Activated effector memory CD4-positive, alpha-beta T cell treated with anti-CD3 and anti-CD28 coated beads, Interleukin-2, amount 50 U/mL, for 16 hours (primary cell): ENCODE results near the gene OR52N1.

Source experiments
- DNase-seq: peaks from one replicate; pipeline ENCODE4 v3.0.0-alpha.2; 2020

OR52N1 gene

DNA sequence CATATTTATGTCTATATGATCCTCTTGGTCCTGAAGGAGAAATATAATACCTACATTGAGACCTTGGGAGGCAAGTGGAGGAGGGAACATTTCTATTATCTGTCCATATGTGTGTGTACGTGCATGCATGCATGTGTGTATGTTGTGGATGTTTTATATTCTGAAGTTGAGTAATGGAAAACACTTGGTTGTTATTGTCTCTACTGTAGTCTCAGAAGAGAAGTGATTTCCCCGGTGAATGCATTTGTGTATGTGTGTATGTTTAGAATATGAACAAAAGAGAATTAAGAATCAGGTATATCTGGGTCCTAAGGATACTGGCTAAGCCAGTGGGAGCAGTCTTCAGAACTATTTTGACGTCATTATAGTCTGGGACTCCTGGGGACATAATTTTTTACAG, at the start of gene OR52N1:
Gene OR52N1 (minus strand): TSS at position 101 of the 400 bp plus-strand sequence. CDS start 2,449 bp downstream, outside the sequence.
- no peak for DNase-seq

DNA sequence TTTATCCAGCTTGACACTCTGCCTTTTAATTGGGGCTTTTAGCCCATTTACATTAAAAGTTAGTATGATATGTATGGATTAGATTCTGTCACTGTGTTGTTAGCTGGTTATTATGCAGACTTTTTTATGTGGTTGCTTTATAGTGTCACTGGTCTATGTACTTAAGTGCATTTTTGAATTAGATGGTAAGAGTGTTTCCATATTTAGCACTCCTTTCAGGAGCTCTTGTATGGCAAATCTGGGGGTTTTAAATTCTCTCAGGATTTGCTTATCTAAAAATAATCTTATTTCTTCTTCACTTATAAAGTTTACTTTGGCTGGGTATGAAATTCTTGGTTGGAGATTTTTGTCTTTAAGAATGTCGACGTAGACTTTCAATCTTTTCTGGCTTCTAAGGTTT, 46.6 kb upstream of the OR52N1 start:
- DNase-seq = no peak

DNA sequence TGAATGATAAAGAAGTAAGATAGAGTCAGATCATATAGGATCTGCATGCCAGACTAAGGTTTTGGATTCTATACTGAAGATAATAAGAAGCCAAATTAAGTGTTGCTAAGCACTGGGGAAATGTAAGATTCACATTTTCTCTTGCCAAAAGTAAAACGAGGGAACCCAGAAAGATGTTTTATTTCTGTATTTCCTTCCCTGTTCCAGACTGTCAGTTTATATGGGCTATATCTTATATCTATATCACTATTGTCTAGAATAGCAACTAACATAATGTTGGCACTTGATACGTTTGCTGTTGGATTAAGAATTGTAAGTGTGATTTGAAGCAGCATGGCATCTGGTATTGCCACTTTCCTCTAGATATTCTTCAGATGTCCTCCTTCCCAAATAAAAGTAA, 42.4 kb upstream of the OR52N1 start:
- DNase-seq = no peak

DNA sequence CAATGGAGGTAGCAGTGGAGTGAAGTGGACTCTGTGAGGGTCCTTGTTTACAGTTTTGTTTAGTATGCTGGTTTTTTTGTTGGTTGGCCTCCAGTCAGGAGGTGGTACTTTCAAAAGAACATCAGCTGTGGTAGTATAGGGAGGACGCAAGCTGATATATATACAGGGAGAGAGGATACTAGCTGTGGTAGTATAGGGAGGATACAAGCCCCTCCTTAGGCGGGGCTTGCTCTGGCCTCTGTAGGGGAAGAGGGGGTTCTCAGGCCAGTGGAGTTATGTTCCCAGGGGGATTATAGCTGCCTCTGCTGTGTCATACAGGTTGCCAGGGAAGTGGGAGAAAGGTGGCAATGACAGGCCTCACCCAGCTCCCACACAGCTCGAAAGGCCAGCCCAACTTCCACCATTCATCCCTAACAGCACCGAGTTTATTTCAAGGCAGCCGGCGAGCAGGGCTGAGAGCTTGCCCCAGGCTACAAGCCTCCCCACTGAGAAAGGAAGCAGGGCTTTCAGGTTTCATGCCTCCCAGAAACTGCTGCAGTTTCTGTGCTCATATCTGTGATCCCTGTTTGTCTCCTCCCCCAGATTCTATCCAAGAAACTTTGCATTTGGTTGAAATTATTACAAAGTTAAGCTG, 40.2 kb upstream of the OR52N1 start:
- no peak for DNase-seq

DNA sequence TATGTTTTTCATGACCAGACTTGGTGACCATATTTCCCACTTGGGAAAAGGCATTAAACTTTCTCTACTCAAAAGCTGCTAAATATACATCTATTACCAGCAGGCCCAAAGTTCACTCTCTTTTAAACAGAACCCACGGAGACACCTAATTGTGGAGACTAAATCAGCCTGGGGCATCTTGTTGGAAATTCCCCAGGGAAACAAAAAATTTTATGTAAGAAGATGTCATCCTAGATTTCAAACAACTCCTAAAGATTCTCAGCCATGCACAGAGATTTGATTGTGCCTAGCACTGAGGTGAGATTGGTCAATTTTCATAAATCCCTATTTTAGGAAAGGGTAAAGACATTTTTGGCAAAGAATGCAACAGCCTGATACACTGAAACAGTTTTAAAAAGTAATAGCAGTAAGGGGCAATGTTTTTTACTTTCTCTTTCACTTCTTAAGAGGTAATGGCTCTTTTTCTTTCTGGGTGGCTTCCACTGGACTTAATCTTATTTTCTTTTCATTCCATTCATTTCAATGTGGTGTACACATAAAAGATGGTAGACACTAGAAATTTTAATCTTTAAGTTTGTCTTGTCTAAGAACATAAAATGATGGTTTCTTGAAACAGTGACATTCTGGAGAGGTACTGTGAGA, 27.3 kb upstream of the OR52N1 start:
- no peak for DNase-seq

DNA sequence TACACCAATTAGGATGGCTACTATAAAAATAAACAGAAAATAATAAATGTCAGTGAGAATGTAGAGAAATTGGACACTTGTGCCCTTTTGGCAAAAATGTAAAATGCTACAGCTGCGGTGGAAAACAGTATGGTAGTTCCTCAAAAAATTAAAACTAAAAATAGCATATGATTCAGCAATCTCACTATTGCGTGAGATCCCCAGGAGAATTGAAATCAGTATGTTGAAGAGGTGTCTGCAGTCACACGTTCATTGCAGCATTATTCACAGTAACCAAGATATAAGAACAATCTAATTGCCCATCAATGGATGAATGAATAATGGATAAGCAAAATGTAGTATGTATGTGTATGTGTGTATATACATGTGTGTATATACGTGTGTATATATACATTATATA, 24.5 kb upstream of the OR52N1 start:
- DNase-seq = no peak

DNA sequence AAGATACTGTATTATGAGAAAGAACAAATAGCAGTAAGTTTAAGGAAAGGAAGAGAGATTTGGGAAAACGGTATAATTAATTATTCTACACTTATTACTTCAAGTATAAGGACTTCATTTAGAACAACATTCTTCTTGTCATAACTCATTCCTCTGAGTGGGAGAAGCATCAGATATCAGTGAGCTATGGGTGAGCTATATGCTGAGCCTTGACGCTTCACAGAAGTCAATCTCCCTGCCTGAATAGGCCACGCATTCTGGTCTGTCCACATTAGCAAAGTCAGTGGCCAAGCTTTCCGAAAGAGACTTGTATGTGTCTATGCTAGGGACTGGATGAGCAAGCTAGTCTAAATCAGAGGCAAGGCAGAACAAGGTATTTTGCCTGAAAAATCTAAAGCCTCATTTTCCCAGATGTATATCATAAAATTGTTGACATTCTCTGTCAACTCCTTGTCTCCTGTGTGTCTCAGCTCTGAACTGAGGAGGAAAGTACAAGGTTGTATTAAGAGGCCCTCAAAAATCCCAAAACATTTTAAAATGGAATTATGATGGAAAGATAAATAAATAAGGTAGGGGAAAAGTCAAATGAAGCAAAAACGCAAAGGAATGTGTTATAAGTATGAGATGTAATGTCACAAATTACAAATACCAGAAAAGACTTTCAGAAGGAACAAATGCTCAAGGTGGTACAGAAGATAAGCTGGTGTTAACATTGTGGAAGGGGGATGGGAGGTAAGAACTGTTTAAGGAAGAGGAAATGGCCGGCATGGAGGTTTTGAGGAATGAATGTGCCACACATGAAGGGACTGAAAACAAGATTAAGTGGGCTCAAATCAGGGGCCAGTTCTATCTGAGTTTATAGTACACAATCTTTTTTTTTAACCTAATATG, 19.1 kb upstream of the OR52N1 start:
- DNase-seq = no peak

DNA sequence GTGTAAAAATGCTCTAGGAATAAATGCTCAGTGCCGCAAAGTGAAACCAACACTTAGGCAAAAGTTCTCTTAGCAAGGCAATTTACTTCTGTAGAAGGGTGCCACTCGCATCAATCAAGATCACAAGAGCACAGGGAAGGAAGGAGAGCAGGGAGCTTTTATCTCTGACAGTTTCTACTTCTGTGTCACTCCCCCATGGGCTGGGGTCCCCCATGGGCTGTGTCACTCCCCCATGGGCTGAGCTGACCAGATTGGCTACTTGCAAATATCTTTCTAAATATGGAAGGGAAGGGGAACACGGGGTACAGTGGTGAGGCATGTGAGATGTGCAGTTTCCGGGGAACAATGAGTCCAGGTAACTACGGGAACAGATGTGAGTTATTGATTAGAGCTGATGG, 18.1 kb upstream of the OR52N1 start:
- no peak for DNase-seq

DNA sequence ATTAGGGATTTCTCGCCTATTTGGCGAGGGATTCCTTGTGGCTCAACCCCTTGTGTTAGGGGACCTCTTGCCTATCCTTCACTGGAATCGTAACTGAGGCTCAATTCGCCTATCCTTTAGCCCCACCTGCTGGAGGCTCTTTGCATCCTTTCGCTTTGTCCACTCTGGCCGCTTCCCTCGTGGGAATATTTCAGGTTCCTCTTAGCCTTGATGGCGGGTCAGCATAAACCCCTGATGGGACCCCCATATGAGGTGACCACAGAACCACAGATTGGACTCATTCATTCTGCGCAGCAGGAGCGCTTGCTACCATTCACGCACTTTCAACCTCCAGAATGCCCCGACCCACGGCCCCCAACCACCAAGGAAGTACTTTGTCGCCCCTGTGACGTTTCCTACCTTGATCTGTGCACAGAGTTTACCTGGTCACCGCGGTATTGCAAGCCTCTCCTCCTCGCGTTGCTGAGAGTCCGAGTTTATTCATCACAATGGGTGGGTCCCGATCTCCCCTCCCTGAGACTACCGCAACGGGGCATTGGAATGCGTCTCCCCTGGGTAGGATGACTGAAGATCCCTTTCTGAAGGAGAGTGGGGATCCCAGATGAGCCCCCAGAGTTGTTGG, 17.5 kb upstream of the OR52N1 start, which contains the start of gene OR52N2:
Gene OR52N2 (plus strand): TSS at position 425 of the 622 bp plus-strand sequence. CDS start 11,412 bp downstream, outside the sequence.
- DNase-seq = peak; percentile 87

DNA sequence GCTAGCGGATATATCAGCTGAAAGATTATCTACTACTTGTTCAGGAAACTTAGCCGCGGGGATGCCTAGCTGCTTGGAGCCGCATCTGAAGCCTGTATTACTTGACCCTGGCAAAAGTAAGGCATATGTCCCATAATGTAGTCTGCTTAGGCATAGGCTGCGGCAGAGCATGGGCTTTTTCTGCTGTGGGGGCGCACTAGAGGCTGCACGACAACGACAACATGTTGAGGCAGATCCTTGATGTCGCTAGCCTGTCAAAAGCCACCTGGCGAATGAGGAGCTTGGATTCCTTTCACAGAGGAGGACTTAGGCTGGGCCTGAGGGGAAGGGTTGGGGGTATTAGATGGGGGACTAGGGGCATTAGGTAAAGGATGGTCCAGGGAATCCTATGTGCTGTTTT, 16.5 kb upstream of the OR52N1 start:
- DNase-seq = no peak

DNA sequence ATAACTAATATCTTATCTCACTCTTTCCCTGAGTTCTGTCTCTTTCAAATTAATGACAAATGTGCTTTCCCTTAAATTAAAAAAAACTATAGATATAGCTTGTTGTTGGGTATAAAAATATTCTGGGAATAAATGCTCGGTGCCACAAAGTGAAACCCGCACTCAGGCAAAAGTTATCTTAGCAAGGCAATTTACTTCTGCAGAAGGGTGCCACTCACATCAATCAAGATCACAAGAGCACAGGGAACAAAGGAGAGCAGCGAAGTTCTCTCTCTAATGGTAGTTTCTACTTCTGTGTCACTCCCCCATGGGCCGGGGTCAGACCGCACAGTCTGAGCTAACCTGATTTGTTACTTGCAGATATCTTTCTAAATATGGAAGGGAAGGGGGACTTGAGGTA, 12.9 kb upstream of the OR52N1 start:
- DNase-seq = no peak

DNA sequence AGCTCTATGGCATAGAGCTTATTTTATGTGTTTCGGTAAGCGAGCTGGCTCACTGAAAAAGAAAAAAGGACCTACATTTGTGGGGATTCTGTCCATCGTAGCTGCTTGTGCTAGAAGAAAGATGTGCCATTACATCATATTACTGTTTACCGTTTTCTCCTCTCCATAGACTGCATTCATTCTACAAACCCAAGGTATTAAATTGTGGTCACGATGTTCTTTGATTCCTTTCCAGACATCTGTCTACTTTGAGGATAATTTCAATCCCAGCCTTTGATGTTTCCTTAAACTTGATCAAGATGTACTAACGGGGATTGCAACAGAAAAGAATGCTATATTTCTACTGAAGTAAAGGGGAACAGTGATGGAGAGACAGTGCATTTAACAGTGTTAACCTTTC, 5.5 kb upstream of the OR52N1 start:
- no peak for DNase-seq

DNA sequence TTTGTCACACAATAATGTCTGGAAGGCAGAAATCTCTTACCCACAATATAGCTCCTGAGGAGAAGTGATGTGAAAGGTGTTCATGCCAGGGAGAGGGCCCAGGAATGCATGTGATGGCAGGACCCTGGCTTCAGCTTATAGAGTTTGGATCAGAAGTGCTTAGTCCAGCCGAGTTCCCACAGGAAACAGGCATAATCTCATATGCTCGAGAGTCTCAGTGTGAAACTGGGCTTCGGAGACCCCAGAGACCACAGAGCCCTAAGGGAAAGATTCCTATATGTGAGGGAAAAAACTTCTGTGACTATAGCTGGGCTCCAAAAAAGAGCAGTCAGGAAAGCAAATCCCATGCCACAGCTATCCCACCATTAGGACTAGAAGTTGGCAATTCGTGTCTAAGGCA, 7.8 kb downstream of the OR52N1 start, which contains the start of gene OR52N5:
Gene OR52N5 (minus strand): TSS at position 101 of the 400 bp plus-strand sequence. CDS start 4,721 bp downstream, outside the sequence.
- DNase-seq = no peak

DNA sequence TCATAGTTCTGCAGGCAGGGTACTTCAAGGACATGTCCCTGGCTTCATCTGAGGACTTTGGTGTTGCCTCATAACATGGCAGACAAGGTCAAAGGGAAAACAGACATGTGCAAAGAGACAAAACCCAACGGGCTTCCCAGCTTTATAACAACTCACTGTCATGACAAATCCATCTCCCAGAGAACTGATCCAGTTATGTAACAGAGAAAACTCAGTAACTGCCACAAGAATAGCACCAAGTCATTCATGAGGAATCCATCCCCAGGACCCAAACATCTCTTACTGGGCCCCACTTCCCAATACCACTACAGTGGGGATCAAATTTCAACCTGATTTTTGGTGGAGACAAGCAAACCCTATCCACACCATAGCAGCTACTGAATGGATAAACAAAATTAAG, 24.0 kb downstream of the OR52N1 start:
- no peak for DNase-seq

DNA sequence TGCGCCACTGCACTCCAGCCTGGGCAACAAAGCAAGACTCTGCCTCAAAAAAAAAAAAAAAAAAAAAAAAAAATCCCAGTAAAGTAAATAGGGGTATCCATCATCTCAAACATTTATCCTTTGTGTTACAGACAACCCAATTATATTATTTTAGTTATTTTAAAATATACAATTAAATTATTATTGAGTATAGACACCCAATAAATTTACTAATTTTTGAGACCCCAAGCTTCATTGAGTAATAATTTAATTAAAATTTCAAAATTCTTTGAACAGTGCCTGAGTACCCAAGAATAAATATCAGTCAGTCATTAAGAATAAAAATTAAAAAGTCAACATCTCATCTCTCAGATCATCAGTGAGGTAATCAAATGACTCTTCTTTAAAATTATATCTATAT, 37.1 kb downstream of the OR52N1 start, which contains the start of gene OR52N4:
Gene OR52N4 (plus strand): TSS at position 301 of the 400 bp plus-strand sequence. CDS start 498 bp downstream, outside the sequence.
- no peak for DNase-seq

DNA sequence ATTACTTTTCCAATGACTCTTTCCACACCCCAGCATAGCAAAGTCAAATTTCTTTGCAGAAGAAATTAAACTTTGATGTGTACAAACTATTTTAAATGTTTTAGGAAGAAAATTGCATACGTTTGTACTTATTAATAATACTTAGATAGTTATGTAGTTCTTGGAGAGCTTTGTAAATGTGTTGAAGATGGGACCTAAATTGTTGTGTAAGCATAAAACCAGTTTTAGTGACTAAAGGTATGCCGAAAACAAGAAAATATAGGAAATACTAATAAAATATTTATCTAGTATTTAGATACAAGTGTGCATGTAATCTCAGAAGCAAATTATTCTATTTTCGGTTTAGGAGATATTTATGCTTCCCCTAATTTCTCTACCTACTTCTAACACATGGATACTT, 41.2 kb downstream of the OR52N1 start:
- no peak for DNase-seq

DNA sequence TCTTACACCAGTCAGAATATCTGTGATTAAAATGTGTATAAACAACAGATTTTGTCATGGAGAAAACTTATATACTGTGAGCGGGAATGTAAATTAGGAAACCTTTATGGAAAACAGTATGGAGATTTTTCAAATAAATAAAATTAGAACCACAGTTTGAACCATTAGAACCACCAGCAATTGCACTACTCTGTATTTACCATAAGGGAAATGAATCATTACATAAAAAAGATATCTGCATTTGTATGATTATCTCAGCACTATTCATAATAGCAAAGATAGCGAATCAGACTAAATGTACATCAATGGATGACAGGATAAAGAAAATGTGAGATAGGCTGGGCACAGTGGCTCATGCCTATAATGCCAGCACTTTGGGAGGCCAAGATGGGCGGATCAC, 44.5 kb downstream of the OR52N1 start:
- DNase-seq = no peak

DNA sequence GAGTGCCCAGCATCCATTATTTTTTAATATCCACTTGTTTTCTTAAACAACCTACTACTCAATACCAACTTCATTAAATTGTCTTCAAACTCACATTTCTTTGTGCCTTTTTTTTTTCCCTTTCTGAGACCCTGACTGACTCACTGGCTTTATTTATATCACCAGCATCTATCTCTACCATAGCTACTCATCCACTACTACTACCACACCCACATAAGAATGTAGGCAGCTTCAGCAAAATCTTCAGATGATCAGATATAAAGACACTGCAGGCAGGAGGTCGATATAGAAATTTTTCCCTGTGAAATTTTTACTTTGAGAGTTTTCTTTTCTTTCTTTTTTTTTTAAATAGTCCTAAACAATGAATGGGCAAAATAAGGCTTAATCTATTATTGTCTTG, 52.6 kb downstream of the OR52N1 start:
- no peak for DNase-seq

DNA sequence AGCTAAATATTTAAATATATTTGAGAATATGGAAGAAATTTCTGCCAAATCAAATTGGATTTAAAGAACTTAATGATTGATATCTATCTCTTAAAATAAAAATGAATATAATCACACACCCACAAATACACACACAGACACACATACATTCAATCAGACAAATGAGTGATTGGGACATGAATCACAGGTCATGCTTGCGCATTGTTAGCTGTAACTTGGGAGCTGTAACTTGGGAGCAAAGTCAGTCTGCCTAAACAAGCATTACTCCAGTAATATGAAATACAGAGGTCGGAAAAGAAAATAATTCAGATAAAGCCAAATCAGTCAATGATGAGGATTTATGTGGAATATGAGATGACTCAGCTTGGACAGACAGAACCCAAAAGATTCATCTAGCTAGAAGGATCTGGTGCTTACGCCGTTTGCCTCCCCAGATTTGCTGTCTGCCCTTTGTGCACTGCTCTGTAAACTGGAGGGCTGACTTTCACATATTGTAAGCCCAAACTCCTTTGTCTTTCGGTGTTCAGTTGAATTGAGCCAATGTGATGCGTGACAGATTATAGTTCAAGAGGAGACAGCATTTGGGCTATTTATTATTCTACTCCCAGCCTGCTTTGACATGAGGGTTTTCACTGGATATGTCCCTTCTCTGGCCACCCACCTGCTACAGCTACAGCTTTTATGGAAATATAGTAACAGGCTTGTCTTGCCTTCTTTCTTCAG, 53.2 kb downstream of the OR52N1 start:
- no peak for DNase-seq

DNA sequence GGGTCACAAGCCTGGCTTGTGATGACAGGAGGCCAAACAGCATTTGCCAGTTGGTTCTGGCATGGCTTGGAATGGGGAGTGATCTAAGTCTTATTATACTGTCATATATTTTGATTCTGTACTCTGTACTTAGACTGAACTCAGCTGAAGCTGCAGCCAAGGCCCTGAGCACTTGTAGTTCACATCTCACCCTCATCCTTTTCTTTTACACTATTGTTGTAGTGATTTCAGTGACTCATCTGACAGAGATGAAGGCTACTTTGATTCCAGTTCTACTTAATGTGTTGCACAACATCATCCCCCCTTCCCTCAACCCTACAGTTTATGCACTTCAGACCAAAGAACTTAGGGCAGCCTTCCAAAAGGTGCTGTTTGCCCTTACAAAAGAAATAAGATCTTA, 54.0 kb downstream of the OR52N1 start:
- DNase-seq = no peak
